Activated naive CD4-positive, alpha-beta T cell treated with anti-CD3 and anti-CD28 coated beads, Interleukin-2, amount 50 U/mL, for 72 hours (primary cell): ENCODE results near the gene AS3MT. TPM values are rescaled to one million over a fixed set of nuclear protein-coding genes. Genes with fewer than 3 reads are reported as not detected.
"Not testable (repeated sequence)": the region's sequence is repeated elsewhere in the genome, so short reads cannot be mapped to it uniquely, and the experiment has no call there.

ENCODE experiments used
- ATAC-seq, 2 donors: fragments of 150-1000 bp; cut with Tn5 transposase; 2 replicates each; pipeline ENCODE4 v1.10.0; 2021; ENCODE audit warnings: mild to moderate bottlenecking in 2 of 2, moderate library complexity in 2 of 2
- DNase-seq, 2 donors: peaks; one replicate each; pipeline ENCODE4 v3.0.0; 2021 to 2022; ENCODE audit warnings: low spot score in 2 of 2
- H3K27ac Mint-ChIP-seq, 2 donors: one replicate each; pipeline ENCODE4 v1.8.0; 2022; ENCODE audit warnings: mild to moderate bottlenecking in 2 of 2, mixed read lengths in 2 of 2
- H3K36me3 Mint-ChIP-seq, 2 donors: one replicate each; pipeline ENCODE4 v1.8.0; 2022; ENCODE audit warnings: mixed read lengths in 2 of 2
- H3K9me3 Mint-ChIP-seq, 2 donors: one replicate each; pipeline ENCODE4 v1.8.0; 2022; ENCODE audit warnings: mixed read lengths in 2 of 2
- total RNA-seq, 2 donors: library from RNA; stranded (reverse); gene quantifications; one replicate each; pipeline ENCODE4 v1.2.3, GENCODE V29; 2022

The AS3MT gene
- total RNA-seq = not detected

- H3K9me3 Mint-ChIP-seq = no peaks in the 10 kb centered on the region
- ATAC-seq (peak; percentile 63 to 93), DNase-seq (peak in 1 of 2 donors; percentile 38)
- no peak within 1 kb of the TSS for H3K27ac Mint-ChIP-seq
- peaks cover 0 to 5% of the 10 kb centered on the region in 2 donors for H3K36me3 Mint-ChIP-seq
Measured at GRCh38 chr10:102869258-102870198, at the start of gene AS3MT. Gene AS3MT (plus strand): TSS chr10:102869470. CDS start chr10:102869593, 123 bp downstream.

GRCh38 chr10:102820008-102820407, 49.3 kb upstream of the AS3MT start:
- not testable (repeated sequence) for DNase-seq

GRCh38 chr10:102822222-102822621, 47.0 kb upstream of the AS3MT start:
- Mint-ChIP-seq H3K27ac (no peak overlapping the region), H3K36me3 (no peaks in the 10 kb centered on the region), H3K9me3 (no peaks in the 10 kb centered on the region)
- DNase-seq (no peak), ATAC-seq (no peak)

More at GRCh38 chr10:102820008-102820407, 49.3 kb upstream of the AS3MT start:
- not testable (repeated sequence) for ATAC-seq, H3K27ac Mint-ChIP-seq, H3K36me3 Mint-ChIP-seq, H3K9me3 Mint-ChIP-seq

- no peaks in the 10 kb centered on the region for H3K9me3 Mint-ChIP-seq
- no peak overlapping the region for H3K27ac Mint-ChIP-seq
- DNase-seq = no peak
- ATAC-seq = no peak
- no peaks in the 10 kb centered on the region for H3K36me3 Mint-ChIP-seq
Measured at GRCh38 chr10:102824664-102825063, 44.6 kb upstream of the AS3MT start.

GRCh38 chr10:102826148-102826796, 43.0 kb upstream of the AS3MT start:
- ATAC-seq = no peak
- H3K27ac Mint-ChIP-seq = no peak overlapping the region
- DNase-seq = no peak
- H3K36me3 Mint-ChIP-seq = no peaks in the 10 kb centered on the region
- no peaks in the 10 kb centered on the region for H3K9me3 Mint-ChIP-seq

GRCh38 chr10:102827597-102827975, 41.7 kb upstream of the AS3MT start:
- DNase-seq = no peak
- Mint-ChIP-seq H3K36me3 (no peaks in the 10 kb centered on the region), H3K9me3 (no peaks in the 10 kb centered on the region), H3K27ac (no peak overlapping the region)
- ATAC-seq = no peak

GRCh38 chr10:102831322-102832071, 37.8 kb upstream of the AS3MT start:
- Mint-ChIP-seq H3K36me3 (no peaks in the 10 kb centered on the region), H3K27ac (no peak overlapping the region)
- ATAC-seq = no peak

GRCh38 chr10:102832248-102832647, 37.0 kb upstream of the AS3MT start:
- no peak for DNase-seq
- no peaks in the 10 kb centered on the region for H3K36me3 Mint-ChIP-seq
- H3K9me3 Mint-ChIP-seq = no peaks in the 10 kb centered on the region
- H3K27ac Mint-ChIP-seq = no peak overlapping the region
- ATAC-seq = no peak

More at GRCh38 chr10:102831322-102832071, 37.8 kb upstream of the AS3MT start:
- no peak for DNase-seq
- H3K9me3 Mint-ChIP-seq = no peaks in the 10 kb centered on the region

GRCh38 chr10:102832987-102833386, 36.3 kb upstream of the AS3MT start:
- Mint-ChIP-seq H3K36me3 (peaks cover 0 to 6% of the 10 kb centered on the region in 2 donors), H3K9me3 (peaks cover 0 to 4% of the 10 kb centered on the region in 2 donors), H3K27ac (no peak overlapping the region)
- no peak for ATAC-seq
- no peak for DNase-seq

GRCh38 chr10:102834143-102834542, 35.1 kb upstream of the AS3MT start:
- ATAC-seq (no peak), DNase-seq (no peak)
- Mint-ChIP-seq H3K9me3 (peaks cover 0 to 6% of the 10 kb centered on the region in 2 donors), H3K27ac (no peak overlapping the region), H3K36me3 (peaks cover 0 to 9% of the 10 kb centered on the region in 2 donors)

- Mint-ChIP-seq H3K27ac (no peak overlapping the region), H3K9me3 (peaks cover 0 to 6% of the 10 kb centered on the region in 2 donors), H3K36me3 (peaks cover 0 to 9% of the 10 kb centered on the region in 2 donors)
- DNase-seq (peak; percentile 65 to 79), ATAC-seq (peak; percentile 99)
Measured at GRCh38 chr10:102835007-102835482, 34.2 kb upstream of the AS3MT start.

- no peak for DNase-seq
- peaks cover 0 to 6% of the 10 kb centered on the region in 2 donors for H3K9me3 Mint-ChIP-seq
- H3K36me3 Mint-ChIP-seq = peaks cover 0 to 9% of the 10 kb centered on the region in 2 donors
- no peak within 1 kb of the TSS for H3K27ac Mint-ChIP-seq
- ATAC-seq = no peak
Measured at GRCh38 chr10:102837230-102837721, 32.0 kb upstream of the AS3MT start, which contains the start of gene CYP17A1. Gene CYP17A1 (minus strand): TSS chr10:102837413. CDS start chr10:102837361, 52 bp downstream.

GRCh38 chr10:102838276-102838927, 30.9 kb upstream of the AS3MT start:
- not testable (repeated sequence) for ATAC-seq

GRCh38 chr10:102841827-102842345, 27.4 kb upstream of the AS3MT start:
- Mint-ChIP-seq H3K27ac (no peak overlapping the region), H3K36me3 (peaks cover 0 to 9% of the 10 kb centered on the region in 2 donors)

More at GRCh38 chr10:102838276-102838927, 30.9 kb upstream of the AS3MT start:
- H3K27ac Mint-ChIP-seq, DNase-seq, H3K9me3 Mint-ChIP-seq, H3K36me3 Mint-ChIP-seq: not testable (repeated sequence)

GRCh38 chr10:102843139-102843538, 26.1 kb upstream of the AS3MT start:
- DNase-seq = peak in 1 of 2 donors; percentile 6
- H3K27ac Mint-ChIP-seq, H3K9me3 Mint-ChIP-seq, ATAC-seq, H3K36me3 Mint-ChIP-seq: not testable (repeated sequence)

More at GRCh38 chr10:102841827-102842345, 27.4 kb upstream of the AS3MT start:
- peaks cover 0 to 6% of the 10 kb centered on the region in 2 donors for H3K9me3 Mint-ChIP-seq
- peak in 1 of 2 donors; percentile 13 for DNase-seq
- ATAC-seq = no peak
